PFSK-1 (cell line): ENCODE data around the gene KIF1C.

Experiments used
- FOXP2 ChIP-seq: optimal IDR thresholded peaks from 2 replicates; pipeline ENCODE3; 2011; ENCODE audit warnings: borderline replicate concordance, control low read depth, inconsistent platforms; ENCODE audit not compliant: insufficient read depth; ENCODE audit errors: extremely low read length, extremely low read depth
- POLR2AphosphoS5 ChIP-seq: IDR thresholded peaks from 2 replicates; pipeline ENCODE4 v1.6.1; 2012; ENCODE audit warnings: low read depth, mild to moderate bottlenecking, control low read depth, low read length, moderate library complexity
- SIN3A ChIP-seq: IDR thresholded peaks from 2 replicates; pipeline ENCODE4 v1.6.1; 2012; ENCODE audit warnings: mild to moderate bottlenecking, low read length, moderate library complexity, borderline replicate concordance; ENCODE audit not compliant: insufficient read depth
- TAF1 ChIP-seq: IDR thresholded peaks from 2 replicates; pipeline ENCODE4 v1.6.1; 2012; ENCODE audit warnings: low read length, control low read depth, borderline replicate concordance; ENCODE audit not compliant: insufficient read depth
- TF ChIP-seq, protein P1 (sequence below), 2 experiments: IDR thresholded peaks; 2 replicates each; pipeline versions ENCODE4 v1.6.1 to v1.8.0; 2011 to 2012; ENCODE audit warnings: low read depth in 2 of 2, low read length in 2 of 2, control low read depth in 1 of 2, inconsistent platforms in 1 of 2, mild to moderate bottlenecking in 1 of 2, moderate library complexity in 1 of 2; ENCODE audit not compliant: insufficient read depth in 1 of 2

The KIF1C gene

DNA sequence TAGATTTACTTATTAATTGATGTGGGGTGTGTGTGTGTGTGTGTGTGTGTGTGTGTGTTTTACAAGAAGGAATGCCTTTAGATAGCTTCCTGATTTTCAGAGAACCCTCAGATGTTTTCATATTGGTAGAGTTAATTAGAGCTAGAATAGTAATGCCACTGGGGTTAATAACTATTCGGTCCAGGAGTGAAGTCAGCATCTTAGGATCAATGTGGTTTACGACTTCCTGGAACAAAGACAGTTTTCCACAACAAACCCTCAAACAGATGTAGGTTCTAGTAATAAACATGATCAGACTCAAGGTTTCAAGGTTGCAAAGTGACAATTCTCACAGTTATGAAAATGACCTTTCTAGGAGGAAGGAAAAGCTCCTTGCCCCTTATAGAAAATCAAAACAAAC is 49.7 kb downstream of the KIF1C start:
- no peak for TF ChIP-seq POLR2AphosphoS5
- no peak for TF ChIP-seq SIN3A
- no peak for TF ChIP-seq TAF1

DNA sequence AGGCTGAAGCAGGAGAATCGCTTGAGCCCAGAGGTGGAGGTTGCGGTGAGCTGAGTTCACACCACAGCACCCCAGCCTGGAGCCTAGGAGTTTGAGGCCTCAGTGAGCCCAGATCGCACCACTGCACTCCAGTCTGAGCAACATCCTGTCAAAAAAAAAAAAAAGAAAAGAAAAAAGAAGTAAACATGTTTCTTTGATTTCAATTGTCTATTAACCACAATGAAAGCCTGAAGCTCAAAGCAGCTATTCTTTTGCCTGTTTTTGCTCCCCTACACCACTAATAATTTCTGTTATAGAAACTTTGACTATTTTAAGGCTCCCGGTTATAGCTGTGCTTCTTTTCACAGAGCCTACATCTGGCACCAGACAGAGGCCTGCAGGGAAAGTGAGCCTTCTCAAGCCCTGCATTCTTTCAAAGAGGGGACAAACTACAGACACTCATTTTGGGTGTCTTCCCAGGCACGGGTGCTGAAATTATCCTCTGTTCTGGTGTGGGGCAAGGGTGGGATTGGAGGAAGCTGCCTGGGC is 51.6 kb downstream of the KIF1C start:
- TF ChIP-seq, protein P1, sequence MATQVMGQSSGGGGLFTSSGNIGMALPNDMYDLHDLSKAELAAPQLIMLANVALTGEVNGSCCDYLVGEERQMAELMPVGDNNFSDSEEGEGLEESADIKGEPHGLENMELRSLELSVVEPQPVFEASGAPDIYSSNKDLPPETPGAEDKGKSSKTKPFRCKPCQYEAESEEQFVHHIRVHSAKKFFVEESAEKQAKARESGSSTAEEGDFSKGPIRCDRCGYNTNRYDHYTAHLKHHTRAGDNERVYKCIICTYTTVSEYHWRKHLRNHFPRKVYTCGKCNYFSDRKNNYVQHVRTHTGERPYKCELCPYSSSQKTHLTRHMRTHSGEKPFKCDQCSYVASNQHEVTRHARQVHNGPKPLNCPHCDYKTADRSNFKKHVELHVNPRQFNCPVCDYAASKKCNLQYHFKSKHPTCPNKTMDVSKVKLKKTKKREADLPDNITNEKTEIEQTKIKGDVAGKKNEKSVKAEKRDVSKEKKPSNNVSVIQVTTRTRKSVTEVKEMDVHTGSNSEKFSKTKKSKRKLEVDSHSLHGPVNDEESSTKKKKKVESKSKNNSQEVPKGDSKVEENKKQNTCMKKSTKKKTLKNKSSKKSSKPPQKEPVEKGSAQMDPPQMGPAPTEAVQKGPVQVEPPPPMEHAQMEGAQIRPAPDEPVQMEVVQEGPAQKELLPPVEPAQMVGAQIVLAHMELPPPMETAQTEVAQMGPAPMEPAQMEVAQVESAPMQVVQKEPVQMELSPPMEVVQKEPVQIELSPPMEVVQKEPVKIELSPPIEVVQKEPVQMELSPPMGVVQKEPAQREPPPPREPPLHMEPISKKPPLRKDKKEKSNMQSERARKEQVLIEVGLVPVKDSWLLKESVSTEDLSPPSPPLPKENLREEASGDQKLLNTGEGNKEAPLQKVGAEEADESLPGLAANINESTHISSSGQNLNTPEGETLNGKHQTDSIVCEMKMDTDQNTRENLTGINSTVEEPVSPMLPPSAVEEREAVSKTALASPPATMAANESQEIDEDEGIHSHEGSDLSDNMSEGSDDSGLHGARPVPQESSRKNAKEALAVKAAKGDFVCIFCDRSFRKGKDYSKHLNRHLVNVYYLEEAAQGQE (IDR thresholded peaks at IDR 0.05; ENCODE audit: insufficient read depth in 1 of 2, low read depth in 2 of 2, low read length in 2 of 2), result no peak
- TF ChIP-seq FOXP2 (no peak), POLR2AphosphoS5 (no peak), SIN3A (no peak), TAF1 (no peak)

- TF ChIP-seq, protein P1 (IDR thresholded peaks at IDR 0.05; ENCODE audit: insufficient read depth in 1 of 2, low read depth in 2 of 2, low read length in 2 of 2), result no peak
- TF ChIP-seq POLR2AphosphoS5 (no peak), FOXP2 (no peak), TAF1 (no peak), SIN3A (no peak)
Observed at GRCh38 chr17:5050278-5050677, 52.5 kb downstream of the KIF1C start.

DNA sequence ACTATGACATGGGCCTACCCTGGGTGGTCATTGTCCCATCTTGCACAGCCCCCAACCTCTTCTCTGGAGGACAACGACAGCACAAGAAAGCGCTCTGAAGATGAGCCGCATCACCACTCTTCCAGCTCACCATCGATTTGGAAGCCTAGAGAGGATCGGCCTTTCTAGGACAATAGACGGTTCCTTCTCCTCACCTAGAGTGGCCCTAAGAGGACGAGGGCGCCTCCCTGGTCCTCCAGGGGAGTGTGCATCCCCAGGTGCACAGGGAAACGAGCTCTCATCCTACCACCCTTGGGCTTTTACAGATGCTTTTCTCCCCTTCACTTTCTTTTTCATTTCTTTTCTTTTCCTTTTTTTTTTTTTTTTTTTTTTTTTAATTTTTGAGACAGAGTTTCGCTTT is 57.8 kb downstream of the KIF1C start:
- TF ChIP-seq, protein P1 (IDR thresholded peaks at IDR 0.05; ENCODE audit: insufficient read depth in 1 of 2, low read depth in 2 of 2, low read length in 2 of 2), result no peak
- TF ChIP-seq TAF1 (no peak), FOXP2 (no peak), POLR2AphosphoS5 (no peak), SIN3A (no peak)

DNA sequence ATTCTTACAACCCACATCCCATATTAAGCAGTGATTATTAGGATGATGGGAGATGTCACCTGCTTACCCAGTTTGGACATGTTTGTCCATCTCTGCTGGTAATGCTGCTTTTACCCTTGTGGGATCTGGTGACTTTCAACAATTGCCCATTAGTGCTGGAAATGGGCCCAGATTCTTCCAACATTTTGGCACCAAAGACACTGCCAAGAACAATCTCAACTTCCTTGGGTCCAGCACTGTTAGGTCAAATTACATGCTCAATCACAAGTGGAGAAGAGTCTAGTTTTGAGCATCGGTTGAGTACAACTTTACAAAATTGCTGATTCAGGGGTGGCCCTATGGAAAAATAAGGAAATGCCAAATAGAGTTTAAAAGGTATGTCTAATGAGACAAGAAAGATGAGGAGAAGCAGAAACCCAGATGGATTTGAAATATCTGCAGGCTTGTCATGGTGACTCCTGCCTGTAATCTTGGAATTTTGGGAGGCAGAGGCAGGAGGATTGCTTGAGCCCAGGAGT is 67.5 kb downstream of the KIF1C start:
- TF ChIP-seq TAF1 (no peak), SIN3A (no peak)

DNA sequence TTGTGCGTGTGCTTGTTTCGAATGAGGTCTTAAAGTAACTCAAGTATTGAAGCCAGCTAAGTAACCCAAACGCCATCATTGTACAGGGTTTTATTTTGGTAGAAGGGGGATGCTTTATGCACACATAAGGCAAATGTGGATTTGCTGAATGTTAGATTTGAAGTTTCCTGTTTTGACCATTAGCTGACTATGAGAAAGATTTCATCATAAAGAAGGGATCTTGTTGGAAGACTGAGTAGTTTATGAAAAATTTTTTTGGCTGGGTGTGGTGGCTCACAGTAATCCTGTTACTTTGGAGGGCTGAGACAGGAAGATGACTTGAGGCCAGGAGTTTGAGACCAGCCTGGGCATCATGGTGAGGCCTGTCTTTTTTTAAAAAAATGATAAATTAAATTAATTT is 70.5 kb downstream of the KIF1C start:
- TF ChIP-seq, protein P1 (IDR thresholded peaks at IDR 0.05; ENCODE audit: insufficient read depth in 1 of 2, low read depth in 2 of 2, low read length in 2 of 2), result no peak
- TF ChIP-seq FOXP2 (no peak), TAF1 (no peak), POLR2AphosphoS5 (no peak), SIN3A (no peak)
